B cell (primary cell): ENCODE data around the gene ZNF774. TPM values are rescaled to one million over a fixed set of nuclear protein-coding genes. Genes with fewer than 3 reads are reported as not detected.

Experiments used
- ATAC-seq: fragments of 200-7000 bp; cut with Tn5 transposase; one replicate; pipeline ENCODE4 v1.10.0; 2021; ENCODE audit warnings: low read depth, mild to moderate bottlenecking, moderate number of reproducible peaks, moderate library complexity
- CTCF ChIA-PET: fragments of 350-600 bp; sonication (Branson Sonifier 250); formaldehyde crosslinking; loops from one replicate; lab custom pipeline; 2021; ENCODE audit warnings: antibody characterized with exemption, inconsistent platforms; lab: Charles Lee
- POLR2A ChIA-PET: fragments of 350-600 bp; sonication (Branson Sonifier 250); formaldehyde crosslinking; loops from one replicate; lab custom pipeline; 2021; ENCODE audit warnings: antibody characterized with exemption; lab: Charles Lee
- DNase-seq: peaks from one replicate; pipeline ENCODE4 v3.0.0; 2013
- H2AFZ ChIP-seq: 2 replicates; pipeline ENCODE4 v1.6.1; 2012; ENCODE audit warnings: mild to moderate bottlenecking, low read depth, low read length; ENCODE audit not compliant: insufficient read depth, poor library complexity, severe bottlenecking
- H3K27ac ChIP-seq, 2 donors: 1 replicate in 1 of 2; 2 replicates in 1 of 2; pipeline ENCODE4 v1.5.1; 2012 to 2013; ENCODE audit warnings: low read length in 2 of 2, mild to moderate bottlenecking in 2 of 2, moderate library complexity in 1 of 2
- H3K27me3 ChIP-seq, 4 experiments: fragments of 200-600 bp in 1 of 4; sonication (generic) in 1 of 4; replicated peaks in 1 of 4; 1 replicate in 2 of 4; 2 replicates in 2 of 4; pipeline versions ENCODE4 v1.6.1 to v1.7.0; 2013 to 2016; ENCODE audit warnings: low read length in 3 of 4, mild to moderate bottlenecking in 2 of 4, mixed read lengths in 1 of 4, moderate library complexity in 1 of 4; ENCODE audit not compliant: insufficient read depth in 4 of 4, control insufficient read depth in 3 of 4; ENCODE audit errors: control extremely low read depth in 1 of 4
- H3K36me3 ChIP-seq, 2 experiments: replicated peaks in 1 of 2; 1 replicate in 1 of 2; 2 replicates in 1 of 2; pipeline versions ENCODE4 v1.6.1 to v1.7.1; 2013; ENCODE audit warnings: low read length in 1 of 2; ENCODE audit not compliant: insufficient read depth in 2 of 2, control insufficient read depth in 1 of 2; ENCODE audit errors: control extremely low read depth in 1 of 2, extremely low read depth in 1 of 2
- H3K4me1 ChIP-seq, 2 donors: fragments of 200-600 bp in 1 of 2; sonication (generic) in 1 of 2; 1 replicate in 1 of 2; 2 replicates in 1 of 2; pipeline versions ENCODE4 v1.5.1 to v1.6.1; 2013 to 2017; ENCODE audit warnings: low read length in 2 of 2; ENCODE audit not compliant: control insufficient read depth in 2 of 2, insufficient read depth in 2 of 2
- H3K4me2 ChIP-seq: replicated peaks from 2 replicates; pipeline ENCODE3; 2012; ENCODE audit warnings: mild to moderate bottlenecking, low read depth, low read length; ENCODE audit not compliant: poor library complexity, severe bottlenecking
- H3K4me3 ChIP-seq, 5 experiments: fragments of 200-600 bp in 1 of 5; sonication (generic) in 1 of 5; 1 replicate in 3 of 5; 2 replicates in 2 of 5; pipeline versions ENCODE4 v1.5.1 to v1.7.0; 2011 to 2016; ENCODE audit warnings: low read length in 4 of 5, mild to moderate bottlenecking in 4 of 5, low read depth in 2 of 5, control low read depth in 1 of 5, moderate library complexity in 1 of 5; ENCODE audit not compliant: insufficient read depth in 1 of 5; ENCODE audit errors: control extremely low read depth in 1 of 5, extremely low read depth in 1 of 5
- H3K79me2 ChIP-seq: fragments of 200-600 bp; sonication (generic); one replicate; pipeline ENCODE4 v1.6.0; 2016; ENCODE audit warnings: low read length; ENCODE audit not compliant: control insufficient read depth, insufficient read depth
- H3K9ac ChIP-seq: fragments of 200-600 bp; sonication (generic); 2 replicates; pipeline ENCODE4 v1.6.1; 2017; ENCODE audit warnings: mild to moderate bottlenecking, low read length, moderate library complexity
- H3K9me3 ChIP-seq, 3 donors: one replicate each; pipeline versions ENCODE4 v1.6.1 to v1.7.1; 2013; ENCODE audit warnings: low read length in 2 of 3; ENCODE audit not compliant: control insufficient read depth in 2 of 3, insufficient read depth in 1 of 3; ENCODE audit errors: control extremely low read depth in 1 of 3
- H4K20me1 ChIP-seq: 2 replicates; pipeline ENCODE4 v1.6.0; 2012; ENCODE audit warnings: mild to moderate bottlenecking, low read length; ENCODE audit not compliant: insufficient read depth, control insufficient read depth, poor library complexity, severe bottlenecking
- H3K27ac Mint-ChIP-seq: one replicate; pipeline ENCODE4 v1.8.0; 2021; ENCODE audit warnings: mixed read lengths
- H3K27me3 Mint-ChIP-seq: one replicate; pipeline ENCODE4 v1.8.0; 2021; ENCODE audit warnings: mixed read lengths
- H3K4me1 Mint-ChIP-seq: one replicate; pipeline ENCODE4 v1.8.0; 2021; ENCODE audit warnings: mixed read lengths
- H3K4me3 Mint-ChIP-seq: one replicate; pipeline ENCODE4 v1.8.0; 2021; ENCODE audit warnings: mixed read lengths
- H3K9me3 Mint-ChIP-seq: one replicate; pipeline ENCODE4 v1.8.0; 2022; ENCODE audit warnings: mixed read lengths; ENCODE audit not compliant: insufficient read depth
- CTCF ChIP-seq: fragments of 200-600 bp; IDR thresholded peaks from one replicate; pipeline ENCODE4 v1.8.0; 2022; ENCODE audit warnings: antibody characterized with exemption, mild to moderate bottlenecking
- EZH2 ChIP-seq: IDR thresholded peaks from 2 replicates; pipeline ENCODE4 v1.6.1; 2012; ENCODE audit warnings: borderline replicate concordance, low read depth, mild to moderate bottlenecking, moderate library complexity, low read length; ENCODE audit not compliant: insufficient read depth, poor library complexity, severe bottlenecking
- WGBS: methylation state at CpG from one replicate; pipeline ENCODE4 v1.1.5; 2013; ENCODE audit warnings: missing lambda C conversion rate; ENCODE audit not compliant: insufficient coverage; 5-methylcytosine and 5-hydroxymethylcytosine counted together
- intact Hi-C: fragments of 100-400 bp; cut with micrococcal nuclease; formaldehyde crosslinking; loops from one replicate; pipeline ENCODE4 v1.10.0; 2022
- polyA plus RNA-seq: library from polyadenylated mRNA; depleted of rRNA; stranded (reverse); fragments of >200 nt; gene quantifications from 2 replicates; pipeline ENCODE4 v1.2.3, GENCODE V29; 2012
- total RNA-seq, 2 donors: library from RNA; stranded (reverse); fragments of 120-200 nt in 1 of 2; gene quantifications; 1 replicate in 1 of 2; 2 replicates in 1 of 2; pipeline versions ENCODE4 v1.2.3 to v1.2.4, GENCODE V29; 2013 to 2022

The ZNF774 gene
- total and polyA plus RNA-seq, 2 donors (not counting 1 experiment from before 2014, with no cell fraction given), result 0.19 to 0.54 TPM

DNA sequence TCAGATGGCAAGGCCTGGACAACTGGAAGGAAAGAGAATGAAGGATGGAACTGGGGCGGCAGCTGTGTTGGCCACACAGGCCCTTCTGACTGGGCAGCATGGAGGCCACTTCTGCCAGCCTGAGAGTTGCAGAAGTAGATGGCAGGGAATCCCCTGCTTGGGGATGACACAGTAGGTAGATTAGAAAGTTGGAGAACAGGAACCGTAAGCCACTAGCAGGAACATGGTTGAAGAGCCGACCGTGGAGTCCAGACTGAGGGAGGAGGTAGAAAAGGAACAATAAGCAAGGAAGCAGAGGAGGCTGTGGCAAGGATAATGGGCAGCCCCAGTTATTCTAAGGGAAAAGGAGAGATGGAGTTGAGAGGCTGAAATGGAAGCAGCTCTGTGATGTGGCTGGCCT lies 26.4 kb upstream of the ZNF774 start:
- Histone ChIP-seq H3K9ac (no peak overlapping the region), H3K4me3 (no peak overlapping the region), H3K9me3 (no peaks in the 10 kb centered on the region), H3K79me2 (no peaks in the 10 kb centered on the region), H4K20me1 (no peaks in the 10 kb centered on the region), H3K4me1 (no peaks in the 10 kb centered on the region), H3K36me3 (no peaks in the 10 kb centered on the region), H2AFZ (no peak overlapping the region), H3K27ac (no peak overlapping the region), H3K4me2 (no peak overlapping the region), H3K27me3 (no peaks in the 10 kb centered on the region)
- ChIA-PET CTCF (no interaction called here), POLR2A (no interaction called here)
- Mint-ChIP-seq H3K27me3 (peaks cover 3% of the 10 kb centered on the region), H3K9me3 (no peaks in the 10 kb centered on the region), H3K4me3 (no peak overlapping the region), H3K4me1 (no peaks in the 10 kb centered on the region), H3K27ac (no peak overlapping the region)
- intact Hi-C loops, result no loop called here
- no peak for ATAC-seq
- TF ChIP-seq EZH2, result no peak
- TF ChIP-seq CTCF, result no peak
- WGBS, result 78% methylated on average over 4 of the region's 4 CpGs
- DNase-seq, result no peak

GRCh38 chr15:90326441-90326840 lies 25.6 kb upstream of the ZNF774 start:
- ChIA-PET CTCF (interaction anchor here (1.3 kb wide), 1 partner anchor 321 kb away, joined by 3 read pairs; no protein-coding TSS in a partner anchor), POLR2A (no interaction called here)
- Histone ChIP-seq H2AFZ (no peak overlapping the region), H3K79me2 (no peaks in the 10 kb centered on the region), H3K9me3 (no peaks in the 10 kb centered on the region), H3K9ac (no peak overlapping the region), H3K27me3 (no peaks in the 10 kb centered on the region), H3K4me3 (no peak overlapping the region), H3K36me3 (no peaks in the 10 kb centered on the region), H3K4me2 (no peak overlapping the region), H3K27ac (no peak overlapping the region), H3K4me1 (no peaks in the 10 kb centered on the region), H4K20me1 (no peaks in the 10 kb centered on the region)
- Mint-ChIP-seq H3K27ac (no peak overlapping the region), H3K9me3 (no peaks in the 10 kb centered on the region), H3K4me3 (no peak overlapping the region), H3K4me1 (no peaks in the 10 kb centered on the region), H3K27me3 (peaks cover 3% of the 10 kb centered on the region)
- 100% methylated on average over 1 of the region's 4 CpGs for WGBS
- DNase-seq (no peak), ATAC-seq (no peak)
- intact Hi-C loops, result no loop called here
- no peak for TF ChIP-seq CTCF
